ENCODE measurements around the gene ATG16L1. TPM values are rescaled to one million over a fixed set of nuclear protein-coding genes. Genes with fewer than 3 reads are reported as not detected.
A peak's percentile ranks its signal among the peaks of the same experiment; 100 is the strongest.
"Not testable (repeated sequence)": the region's sequence is repeated elsewhere in the genome, so short reads cannot be mapped to it uniquely, and the experiment has no call there.

The ATG16L1 gene
- total and polyA plus RNA-seq, 7 donors, result 14.3 to 46.3 (median 23.5) TPM

- WGBS, 3 donors, result 70 to 80% (median 71%) methylated on average over 15 of the region's 15 CpGs
- no peak overlapping the region for H3K4me3 ChIP-seq
- H3K27ac ChIP-seq, result no peak overlapping the region
Measured at GRCh38 chr2:233331536-233331935, 80.1 kb downstream of the ATG16L1 start.

GRCh38 chr2:233332125-233332524 is 80.7 kb downstream of the ATG16L1 start:
- intact Hi-C loops (cut with DNase I), result no loop called here
- H3K27ac ChIP-seq, result no peak overlapping the region
- DNase-seq (no peak), ATAC-seq (no peak)
- TF ChIP-seq CTCF (IDR thresholded peaks at IDR 0.05), result no peak
- H3K36me3 ChIP-seq (ENCODE audit: insufficient read depth in 1 of 2, low read depth in 1 of 2), result no peaks in the 10 kb centered on the region
- WGBS, 3 donors, result 81 to 87% (median 86%) methylated on average over 4 of the region's 4 CpGs
- no peaks in the 10 kb centered on the region for H3K9me3 ChIP-seq
- H3K4me3 ChIP-seq, result no peak overlapping the region
- H3K27me3 ChIP-seq (ENCODE audit: insufficient read depth in 3 of 3, low read length in 2 of 3), result no peaks in the 10 kb centered on the region
- H3K4me1 ChIP-seq, result no peaks in the 10 kb centered on the region

More at GRCh38 chr2:233331536-233331935, 80.1 kb downstream of the ATG16L1 start:
- DNase-seq (peak; percentile 35 to 62), ATAC-seq (peak in 3 of 4 donors; percentile 24 to 52 (median 52))
- intact Hi-C loops (cut with DNase I), result no loop called here
- TF ChIP-seq CTCF (IDR thresholded peaks at IDR 0.05), result no peak
- Histone ChIP-seq H3K4me1 (no peaks in the 10 kb centered on the region), H3K27me3 (ENCODE audit: insufficient read depth in 3 of 3, low read length in 2 of 3) (no peaks in the 10 kb centered on the region), H3K36me3 (ENCODE audit: insufficient read depth in 1 of 2, low read depth in 1 of 2) (no peaks in the 10 kb centered on the region), H3K9me3 (no peaks in the 10 kb centered on the region)

- DNase-seq, result no peak
- no peak for TF ChIP-seq CTCF (IDR thresholded peaks at IDR 0.05)
- intact Hi-C loops (cut with DNase I), result no loop called here
- no peak overlapping the region for H3K27ac ChIP-seq
- 92 to 94% (median 93%) methylated on average over 11 of the region's 11 CpGs for WGBS, 3 donors
- no peak for ATAC-seq
- H3K36me3 ChIP-seq (ENCODE audit: insufficient read depth in 1 of 2, low read depth in 1 of 2), result no peaks in the 10 kb centered on the region
- H3K27me3 ChIP-seq (ENCODE audit: insufficient read depth in 3 of 3, low read length in 2 of 3), result no peaks in the 10 kb centered on the region
- H3K4me3 ChIP-seq, result no peak overlapping the region
- H3K9me3 ChIP-seq, result no peaks in the 10 kb centered on the region
- H3K4me1 ChIP-seq, result no peaks in the 10 kb centered on the region
Measured at GRCh38 chr2:233334915-233335314, 83.4 kb downstream of the ATG16L1 start.

- ATAC-seq, result not testable (repeated sequence)
Measured at GRCh38 chr2:233336091-233336490, 84.6 kb downstream of the ATG16L1 start.

GRCh38 chr2:233336541-233336940 is 85.1 kb downstream of the ATG16L1 start:
- intact Hi-C loops (cut with DNase I), result no loop called here
- no peak for TF ChIP-seq CTCF (IDR thresholded peaks at IDR 0.05)
- Histone ChIP-seq H3K9me3 (no peaks in the 10 kb centered on the region), H3K4me1 (no peaks in the 10 kb centered on the region), H3K36me3 (ENCODE audit: insufficient read depth in 1 of 2, low read depth in 1 of 2) (no peaks in the 10 kb centered on the region), H3K27ac (no peak overlapping the region), H3K27me3 (ENCODE audit: insufficient read depth in 3 of 3, low read length in 2 of 3) (no peaks in the 10 kb centered on the region), H3K4me3 (no peak overlapping the region)
- WGBS, 3 donors, result 83 to 93% (median 87%) methylated on average over 5 of the region's 5 CpGs
- ATAC-seq (no peak), DNase-seq (no peak)

More at GRCh38 chr2:233336091-233336490, 84.6 kb downstream of the ATG16L1 start:
- H3K4me3 ChIP-seq; H3K27me3 ChIP-seq (ENCODE audit: insufficient read depth in 3 of 3, low read length in 2 of 3); H3K9me3 ChIP-seq; H3K4me1 ChIP-seq; H3K36me3 ChIP-seq (ENCODE audit: insufficient read depth in 1 of 2, low read depth in 1 of 2); DNase-seq; H3K27ac ChIP-seq; intact Hi-C loops (cut with DNase I): not testable (repeated sequence)
- 92 to 94% (median 93%) methylated on average over 13 of the region's 13 CpGs for WGBS, 3 donors
